ENCODE measurements around the gene IL17RA. TPM values are rescaled to one million over a fixed set of nuclear protein-coding genes. Genes with fewer than 3 reads are reported as not detected.
A peak's percentile ranks its signal among the peaks of the same experiment; 100 is the strongest.

Gene IL17RA
- total RNA-seq, 1 experiment from 2014 or later = 12.1 TPM

GRCh38 chr22:17079572-17079971, 5.2 kb upstream of the IL17RA start:
- no peaks in the 10 kb centered on the region for H3K36me3 ChIP-seq (ENCODE audit: insufficient read depth, low read length, poor library complexity, severe bottlenecking)
- H3K4me1 ChIP-seq (ENCODE audit: insufficient read depth, low read length, poor library complexity, severe bottlenecking) = peaks cover 5% of the 10 kb centered on the region
- no peaks in the 10 kb centered on the region for H3K27me3 ChIP-seq (replicated peaks; ENCODE audit: insufficient read depth, low read depth, low read length, poor library complexity)
- TF ChIP-seq CTCF (conservative IDR thresholded peaks at IDR 0.05; ENCODE audit: low read depth, low read length) = no peak
- TF ChIP-seq EZH2 (IDR thresholded peaks at IDR 0.05; ENCODE audit: borderline replicate concordance, low read depth, low read length, poor library complexity, severe bottlenecking) = no peak
- BruUV-seq (replicated peaks) = no TSS peak
- CTCF ChIA-PET = interaction anchor here (0.7 kb wide), 1 partner anchor 122 kb away, joined by 3 read pairs; no protein-coding TSS in a partner anchor
- H3K4me3 ChIP-seq (ENCODE audit: low read depth, low read length, poor library complexity, severe bottlenecking) = no peak overlapping the region
- POLR2A ChIA-PET (ENCODE audit: low non-redundant PET) = no interaction called here
- H3K27ac ChIP-seq (ENCODE audit: low read depth, low read length, poor library complexity, severe bottlenecking) = no peak overlapping the region
- DNase-seq (ENCODE audit: low spot score) = no peak
- intact Hi-C loops (cut with micrococcal nuclease; ENCODE audit: unreplicated experiment) = no loop called here
- no peaks in the 10 kb centered on the region for H3K9me3 ChIP-seq (ENCODE audit: low read depth, low read length, poor library complexity, severe bottlenecking)

GRCh38 chr22:17083255-17083654, 1.5 kb upstream of the IL17RA start:
- peaks cover 11% of the 10 kb centered on the region for H3K4me1 ChIP-seq (ENCODE audit: insufficient read depth, low read length, poor library complexity, severe bottlenecking)
- ChIA-PET POLR2A (ENCODE audit: low non-redundant PET) (no interaction called here), CTCF (no interaction called here)
- TF ChIP-seq EZH2 (IDR thresholded peaks at IDR 0.05; ENCODE audit: borderline replicate concordance, low read depth, low read length, poor library complexity, severe bottlenecking) = no peak
- no peak for TF ChIP-seq CTCF (conservative IDR thresholded peaks at IDR 0.05; ENCODE audit: low read depth, low read length)
- H3K27ac ChIP-seq (ENCODE audit: low read depth, low read length, poor library complexity, severe bottlenecking) = no peak overlapping the region
- BruUV-seq (replicated peaks) = no TSS peak
- intact Hi-C loops (cut with micrococcal nuclease; ENCODE audit: unreplicated experiment) = no loop called here
- DNase-seq (ENCODE audit: low spot score) = no peak
- no peak overlapping the region for H3K4me3 ChIP-seq (ENCODE audit: low read depth, low read length, poor library complexity, severe bottlenecking)
- no peaks in the 10 kb centered on the region for H3K27me3 ChIP-seq (replicated peaks; ENCODE audit: insufficient read depth, low read depth, low read length, poor library complexity)
- no peaks in the 10 kb centered on the region for H3K36me3 ChIP-seq (ENCODE audit: insufficient read depth, low read length, poor library complexity, severe bottlenecking)
- no peaks in the 10 kb centered on the region for H3K9me3 ChIP-seq (ENCODE audit: low read depth, low read length, poor library complexity, severe bottlenecking)

GRCh38 chr22:17083811-17084441, 874 bp upstream of the IL17RA start:
- no peaks in the 10 kb centered on the region for H3K9me3 ChIP-seq (ENCODE audit: low read depth, low read length, poor library complexity, severe bottlenecking)
- H3K27ac ChIP-seq (ENCODE audit: low read depth, low read length, poor library complexity, severe bottlenecking) = peak overlapping the region; percentile 81
- no peaks in the 10 kb centered on the region for H3K27me3 ChIP-seq (replicated peaks; ENCODE audit: insufficient read depth, low read depth, low read length, poor library complexity)
- intact Hi-C loops (cut with micrococcal nuclease; ENCODE audit: unreplicated experiment) = no loop called here
- ChIA-PET CTCF (no interaction called here), POLR2A (ENCODE audit: low non-redundant PET) (no interaction called here)
- H3K36me3 ChIP-seq (ENCODE audit: insufficient read depth, low read length, poor library complexity, severe bottlenecking) = no peaks in the 10 kb centered on the region
- peak overlapping the region; percentile 96 for H3K4me3 ChIP-seq (ENCODE audit: low read depth, low read length, poor library complexity, severe bottlenecking)
- H3K4me1 ChIP-seq (ENCODE audit: insufficient read depth, low read length, poor library complexity, severe bottlenecking) = peaks cover 11% of the 10 kb centered on the region
- no peak for TF ChIP-seq EZH2 (IDR thresholded peaks at IDR 0.05; ENCODE audit: borderline replicate concordance, low read depth, low read length, poor library complexity, severe bottlenecking)
- TF ChIP-seq CTCF (conservative IDR thresholded peaks at IDR 0.05; ENCODE audit: low read depth, low read length) = no peak
- no TSS peak for BruUV-seq (replicated peaks)
- no peak for DNase-seq (ENCODE audit: low spot score)
